HG03108 (cell line): Measurements from ENCODE around the gene CCDC183.
"Not testable (repeated sequence)": the region's sequence is repeated elsewhere in the genome, so short reads cannot be mapped to it uniquely, and the experiment has no call there.

Experiments used
- ATAC-seq: cut with Tn5 transposase; IDR thresholded peaks from one replicate; pipeline ENCODE4 v1.9.1; 2021; ENCODE audit warnings: moderate library complexity; ENCODE audit not compliant: unreplicated experiment

The CCDC183 gene

GRCh38 chr9:136784249-136784996 lies 11.7 kb upstream of the CCDC183 start:
- ATAC-seq = no peak

GRCh38 chr9:136784997-136785361 lies 11.2 kb upstream of the CCDC183 start:
- ATAC-seq = no peak

GRCh38 chr9:136785565-136786355 lies 10.4 kb upstream of the CCDC183 start:
- ATAC-seq = not testable (repeated sequence)

GRCh38 chr9:136786451-136786850 lies 9.7 kb upstream of the CCDC183 start:
- ATAC-seq = no peak

- not testable (repeated sequence) for ATAC-seq
Observed at GRCh38 chr9:136786983-136787382, 9.2 kb upstream of the CCDC183 start.

GRCh38 chr9:136787690-136788400 lies 8.3 kb upstream of the CCDC183 start:
- no peak for ATAC-seq

GRCh38 chr9:136788644-136789522 lies 7.3 kb upstream of the CCDC183 start:
- ATAC-seq = not testable (repeated sequence)

GRCh38 chr9:136789523-136789937 lies 6.6 kb upstream of the CCDC183 start:
- no peak for ATAC-seq

- peak; percentile 82 for ATAC-seq
Observed at GRCh38 chr9:136790640-136791515, 5.3 kb upstream of the CCDC183 start, which contains the start of gene TMEM141. Gene TMEM141, plus strand, starts transcription at chr9:136791344. Its CDS starts 27 bp downstream, at chr9:136791371.

GRCh38 chr9:136791516-136792276 lies 4.4 kb upstream of the CCDC183 start:
- no peak for ATAC-seq

- ATAC-seq = no peak
Observed at GRCh38 chr9:136792321-136793085, 3.6 kb upstream of the CCDC183 start.

- no peak for ATAC-seq
Observed at GRCh38 chr9:136793086-136793946, 2.8 kb upstream of the CCDC183 start.

GRCh38 chr9:136794281-136794999 lies 1.7 kb upstream of the CCDC183 start:
- ATAC-seq = no peak

GRCh38 chr9:136795000-136795348 lies 1.2 kb upstream of the CCDC183 start:
- no peak for ATAC-seq

- not testable (repeated sequence) for ATAC-seq
Observed at GRCh38 chr9:136796775-136797347, 723 bp downstream of the CCDC183 start.

GRCh38 chr9:136798708-136799078 lies 2.6 kb downstream of the CCDC183 start:
- ATAC-seq = no peak
